ENCODE measurements around the gene WDR33.

WDR33 gene

DNA sequence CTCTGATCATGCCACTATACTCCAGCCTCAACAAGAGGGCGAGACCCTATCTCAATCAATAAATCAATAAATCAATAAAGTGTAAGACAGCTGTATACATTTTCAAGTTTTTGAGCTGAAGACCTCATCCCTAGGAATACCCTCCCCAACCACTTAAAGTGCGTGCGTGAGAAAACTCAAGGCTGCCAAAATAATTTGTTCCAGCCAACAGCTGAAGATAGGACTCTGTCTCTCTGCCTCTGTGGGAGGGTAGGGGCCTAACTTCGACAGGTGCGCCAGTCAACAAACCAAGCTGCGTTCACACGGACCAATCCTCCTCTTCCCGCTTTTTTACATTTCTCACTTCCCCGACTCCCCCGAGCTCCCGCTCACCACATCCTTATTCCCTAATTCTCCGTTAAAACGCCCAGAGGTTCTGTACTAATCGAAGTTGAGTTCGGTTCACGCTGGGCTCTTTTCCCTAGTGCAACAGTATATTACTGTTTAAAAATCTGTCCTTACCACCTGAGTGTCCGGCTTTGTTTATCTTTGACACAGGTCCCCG, 46.4 kb upstream of the WDR33 start:
- no peaks in the 10 kb centered on the region for H3K4me1 ChIP-seq (ENCODE audit: low read length)
- DNase-seq = peak; percentile 41
- H3K9me3 ChIP-seq (replicated peaks; ENCODE audit: insufficient read depth, low read length) = no peaks in the 10 kb centered on the region
- H3K27me3 ChIP-seq (replicated peaks; ENCODE audit: insufficient read depth, low read length) = no peaks in the 10 kb centered on the region
- H3K4me3 ChIP-seq (ENCODE audit: low read length) = peak overlapping the region; percentile 92
- TF ChIP-seq, protein P1, sequence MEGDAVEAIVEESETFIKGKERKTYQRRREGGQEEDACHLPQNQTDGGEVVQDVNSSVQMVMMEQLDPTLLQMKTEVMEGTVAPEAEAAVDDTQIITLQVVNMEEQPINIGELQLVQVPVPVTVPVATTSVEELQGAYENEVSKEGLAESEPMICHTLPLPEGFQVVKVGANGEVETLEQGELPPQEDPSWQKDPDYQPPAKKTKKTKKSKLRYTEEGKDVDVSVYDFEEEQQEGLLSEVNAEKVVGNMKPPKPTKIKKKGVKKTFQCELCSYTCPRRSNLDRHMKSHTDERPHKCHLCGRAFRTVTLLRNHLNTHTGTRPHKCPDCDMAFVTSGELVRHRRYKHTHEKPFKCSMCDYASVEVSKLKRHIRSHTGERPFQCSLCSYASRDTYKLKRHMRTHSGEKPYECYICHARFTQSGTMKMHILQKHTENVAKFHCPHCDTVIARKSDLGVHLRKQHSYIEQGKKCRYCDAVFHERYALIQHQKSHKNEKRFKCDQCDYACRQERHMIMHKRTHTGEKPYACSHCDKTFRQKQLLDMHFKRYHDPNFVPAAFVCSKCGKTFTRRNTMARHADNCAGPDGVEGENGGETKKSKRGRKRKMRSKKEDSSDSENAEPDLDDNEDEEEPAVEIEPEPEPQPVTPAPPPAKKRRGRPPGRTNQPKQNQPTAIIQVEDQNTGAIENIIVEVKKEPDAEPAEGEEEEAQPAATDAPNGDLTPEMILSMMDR (IDR thresholded peaks at IDR 0.05; ENCODE audit: low read length) = no peak
- H3K9me2 ChIP-seq (replicated peaks; ENCODE audit: insufficient read depth, low read length) = no peaks in the 10 kb centered on the region
- peak overlapping the region; percentile 81 for H3K9ac ChIP-seq (ENCODE audit: low read length)
- H3K27ac ChIP-seq (ENCODE audit: low read length) = peak overlapping the region; percentile 66; the same call in 1 of the 2 replicates
- H3K4me2 ChIP-seq (ENCODE audit: low read depth, low read length) = peak overlapping the region; percentile 65
- H2AFZ ChIP-seq (ENCODE audit: low read length) = peak overlapping the region; percentile 76
- peaks cover 9% of the 10 kb centered on the region for H4K20me1 ChIP-seq (ENCODE audit: insufficient read depth, low read length)
- H3K79me2 ChIP-seq (ENCODE audit: low read length) = peaks cover 56% of the 10 kb centered on the region
- H3K36me3 ChIP-seq (replicated peaks; ENCODE audit: insufficient read depth, low read length) = peaks cover 5% of the 10 kb centered on the region
- H3F3A ChIP-seq (ENCODE audit: insufficient read depth, low read length) = peaks cover 11% of the 10 kb centered on the region; the same call in 1 of the 2 replicates

DNA sequence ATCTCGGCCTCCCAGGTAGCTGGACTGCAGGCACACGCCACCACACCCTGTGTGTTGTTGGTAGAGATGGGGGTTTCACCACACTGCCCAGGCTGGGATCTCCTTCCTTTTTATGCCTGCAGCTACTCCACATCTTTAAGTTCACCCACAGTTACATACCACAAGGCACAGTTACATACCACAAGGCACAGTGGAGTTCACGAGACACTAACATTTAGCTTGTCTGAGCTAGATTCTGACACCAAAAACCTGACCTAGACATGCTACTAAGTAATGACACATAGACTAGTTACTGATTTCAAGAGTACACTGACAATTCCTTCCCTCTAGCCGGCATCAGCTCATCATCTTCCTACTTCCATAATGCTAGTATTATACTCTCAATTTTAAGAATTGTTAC, 42.7 kb upstream of the WDR33 start:
- H3K9ac ChIP-seq (ENCODE audit: low read length) = no peak overlapping the region
- H3K4me3 ChIP-seq (ENCODE audit: low read length) = no peak overlapping the region
- H2AFZ ChIP-seq (ENCODE audit: low read length) = no peak overlapping the region
- H3F3A ChIP-seq (ENCODE audit: insufficient read depth, low read length) = no peaks in the 10 kb centered on the region
- no peaks in the 10 kb centered on the region for H3K9me2 ChIP-seq (replicated peaks; ENCODE audit: insufficient read depth, low read length)
- DNase-seq = no peak
- H4K20me1 ChIP-seq (ENCODE audit: insufficient read depth, low read length) = peaks cover 11% of the 10 kb centered on the region
- no peaks in the 10 kb centered on the region for H3K9me3 ChIP-seq (replicated peaks; ENCODE audit: insufficient read depth, low read length)
- no peak overlapping the region for H3K4me2 ChIP-seq (ENCODE audit: low read depth, low read length)
- no peak for TF ChIP-seq EZH2phosphoT487 (IDR thresholded peaks at IDR 0.05; ENCODE audit: low read length)
- TF ChIP-seq, protein P1 (IDR thresholded peaks at IDR 0.05; ENCODE audit: low read length) = no peak
- no peak for TF ChIP-seq EZH2 (optimal IDR thresholded peaks at IDR 0.05; ENCODE audit: low read depth, low read length)
- no peak overlapping the region for H3K27ac ChIP-seq (ENCODE audit: low read length)
- H3K79me2 ChIP-seq (ENCODE audit: low read length) = peaks cover 92% of the 10 kb centered on the region
- no peaks in the 10 kb centered on the region for H3K27me3 ChIP-seq (replicated peaks; ENCODE audit: insufficient read depth, low read length)
- H3K4me1 ChIP-seq (ENCODE audit: low read length) = no peaks in the 10 kb centered on the region
- peaks cover 19% of the 10 kb centered on the region for H3K36me3 ChIP-seq (replicated peaks; ENCODE audit: insufficient read depth, low read length)

DNA sequence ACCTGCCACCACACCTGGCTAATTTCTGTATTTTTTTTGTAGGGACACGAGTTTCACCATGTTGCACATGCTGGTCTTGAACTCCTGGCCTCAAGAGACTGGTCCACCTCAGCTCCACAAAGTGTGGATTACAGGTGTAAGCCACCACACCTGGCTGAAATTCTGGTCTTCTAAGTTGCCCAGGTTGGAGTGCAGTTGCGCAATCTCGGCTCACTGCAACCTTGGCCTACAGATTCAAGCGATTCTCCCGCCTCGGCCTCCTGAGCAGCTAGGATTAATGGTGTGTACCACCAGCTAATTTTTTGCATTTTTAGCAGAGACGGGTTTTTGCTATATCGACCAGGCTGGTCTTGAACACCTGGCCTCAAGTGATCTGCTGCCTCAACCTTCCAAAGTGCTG, 41.4 kb upstream of the WDR33 start:
- H3K4me1 ChIP-seq (ENCODE audit: low read length) = no peaks in the 10 kb centered on the region
- no peak for DNase-seq
- no peak overlapping the region for H3K9ac ChIP-seq (ENCODE audit: low read length)
- no peaks in the 10 kb centered on the region for H3K27me3 ChIP-seq (replicated peaks; ENCODE audit: insufficient read depth, low read length)
- H2AFZ ChIP-seq (ENCODE audit: low read length) = no peak overlapping the region
- no peaks in the 10 kb centered on the region for H3F3A ChIP-seq (ENCODE audit: insufficient read depth, low read length)
- peaks cover 11% of the 10 kb centered on the region for H4K20me1 ChIP-seq (ENCODE audit: insufficient read depth, low read length)
- no peak overlapping the region for H3K4me2 ChIP-seq (ENCODE audit: low read depth, low read length)
- no peak overlapping the region for H3K27ac ChIP-seq (ENCODE audit: low read length)
- H3K79me2 ChIP-seq (ENCODE audit: low read length) = peaks cover 86% of the 10 kb centered on the region
- TF ChIP-seq EZH2 (optimal IDR thresholded peaks at IDR 0.05; ENCODE audit: low read depth, low read length) (no peak), EZH2phosphoT487 (IDR thresholded peaks at IDR 0.05; ENCODE audit: low read length) (no peak)
- TF ChIP-seq, protein P1 (IDR thresholded peaks at IDR 0.05; ENCODE audit: low read length) = no peak
- no peaks in the 10 kb centered on the region for H3K9me2 ChIP-seq (replicated peaks; ENCODE audit: insufficient read depth, low read length)
- no peak overlapping the region for H3K4me3 ChIP-seq (ENCODE audit: low read length)
- H3K36me3 ChIP-seq (replicated peaks; ENCODE audit: insufficient read depth, low read length) = peaks cover 25% of the 10 kb centered on the region
- no peaks in the 10 kb centered on the region for H3K9me3 ChIP-seq (replicated peaks; ENCODE audit: insufficient read depth, low read length)
